Lower lobe of right lung (tissue), 2 donors: ENCODE results near the gene ZNF664. TPM values are rescaled to one million over a fixed set of nuclear protein-coding genes. Genes with fewer than 3 reads are reported as not detected.

Experiments
- ATAC-seq, 2 donors: fragments of 200-7000 bp; cut with Tn5 transposase; one replicate each; pipeline ENCODE4 v1.9.1; 2020 to 2022; ENCODE audit warnings: mild to moderate bottlenecking in 2 of 2, moderate library complexity in 2 of 2
- DNase-seq: peaks from one replicate; pipeline ENCODE4 v3.0.0-alpha.2; 2020
- H3K27ac ChIP-seq: fragments of 200-600 bp; one replicate; pipeline ENCODE4 v1.8.0; 2022
- H3K27me3 ChIP-seq: fragments of 200-600 bp; one replicate; pipeline ENCODE4 v1.8.0; 2022; ENCODE audit warnings: low read depth
- H3K36me3 ChIP-seq: fragments of 200-600 bp; one replicate; pipeline ENCODE4 v1.8.0; 2022; ENCODE audit warnings: mild to moderate bottlenecking
- H3K4me1 ChIP-seq: fragments of 200-600 bp; one replicate; pipeline ENCODE4 v1.8.0; 2022
- H3K4me3 ChIP-seq: fragments of 200-600 bp; one replicate; pipeline ENCODE4 v1.8.0; 2022; ENCODE audit warnings: mild to moderate bottlenecking
- H3K9me3 ChIP-seq: fragments of 200-600 bp; one replicate; pipeline ENCODE4 v1.8.0; 2022
- intact Hi-C: fragments of 100-400 bp; cut with DNase I; formaldehyde crosslinking; loops from one replicate; pipeline ENCODE4 v1.11.0; 2022
- total RNA-seq: library from RNA; stranded (reverse); fragmentation: NEBNext Ultra II Directional; extraction: Animal tissue kit (Norgen Biotek cat#: 25700); gene quantifications from one replicate; pipeline ENCODE4 v1.2.1, GENCODE V29; 2021
- TF ChIP-seq, protein P1 (sequence below): fragments of 200-600 bp; IDR thresholded peaks from one replicate; pipeline ENCODE4 v1.8.0; 2022; ENCODE audit warnings: antibody characterized with exemption, mild to moderate bottlenecking
- donor health status: DM: no; HTN: yes; CAD: no; lungs with severe emphysema.

Gene ZNF664
- total RNA-seq, 1 donor from 2014 or later, result 84.2 TPM

DNA sequence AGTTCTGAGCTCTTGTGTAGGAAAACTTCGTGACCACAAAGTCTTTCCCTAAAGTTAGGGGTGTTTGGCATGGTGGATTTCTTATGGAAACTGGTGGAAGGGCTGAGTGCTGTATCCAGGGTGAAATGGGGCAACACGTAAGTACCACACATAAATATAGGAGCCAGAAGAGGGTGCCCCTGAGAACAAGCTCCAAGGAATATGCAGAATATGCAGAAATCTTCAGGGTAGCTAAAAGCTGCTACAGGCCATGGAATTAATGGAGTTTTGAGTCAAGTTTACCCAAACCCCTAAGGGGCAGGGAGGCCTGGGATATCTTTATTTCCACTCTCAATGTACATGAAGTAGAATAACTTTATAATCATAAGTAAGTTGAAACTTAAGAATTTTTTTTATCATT lies 44.0 kb downstream of the ZNF664 start:
- TF ChIP-seq, protein P1, sequence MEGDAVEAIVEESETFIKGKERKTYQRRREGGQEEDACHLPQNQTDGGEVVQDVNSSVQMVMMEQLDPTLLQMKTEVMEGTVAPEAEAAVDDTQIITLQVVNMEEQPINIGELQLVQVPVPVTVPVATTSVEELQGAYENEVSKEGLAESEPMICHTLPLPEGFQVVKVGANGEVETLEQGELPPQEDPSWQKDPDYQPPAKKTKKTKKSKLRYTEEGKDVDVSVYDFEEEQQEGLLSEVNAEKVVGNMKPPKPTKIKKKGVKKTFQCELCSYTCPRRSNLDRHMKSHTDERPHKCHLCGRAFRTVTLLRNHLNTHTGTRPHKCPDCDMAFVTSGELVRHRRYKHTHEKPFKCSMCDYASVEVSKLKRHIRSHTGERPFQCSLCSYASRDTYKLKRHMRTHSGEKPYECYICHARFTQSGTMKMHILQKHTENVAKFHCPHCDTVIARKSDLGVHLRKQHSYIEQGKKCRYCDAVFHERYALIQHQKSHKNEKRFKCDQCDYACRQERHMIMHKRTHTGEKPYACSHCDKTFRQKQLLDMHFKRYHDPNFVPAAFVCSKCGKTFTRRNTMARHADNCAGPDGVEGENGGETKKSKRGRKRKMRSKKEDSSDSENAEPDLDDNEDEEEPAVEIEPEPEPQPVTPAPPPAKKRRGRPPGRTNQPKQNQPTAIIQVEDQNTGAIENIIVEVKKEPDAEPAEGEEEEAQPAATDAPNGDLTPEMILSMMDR, result no peak
- no peak for DNase-seq
- H3K4me3 ChIP-seq, result no peak overlapping the region

DNA sequence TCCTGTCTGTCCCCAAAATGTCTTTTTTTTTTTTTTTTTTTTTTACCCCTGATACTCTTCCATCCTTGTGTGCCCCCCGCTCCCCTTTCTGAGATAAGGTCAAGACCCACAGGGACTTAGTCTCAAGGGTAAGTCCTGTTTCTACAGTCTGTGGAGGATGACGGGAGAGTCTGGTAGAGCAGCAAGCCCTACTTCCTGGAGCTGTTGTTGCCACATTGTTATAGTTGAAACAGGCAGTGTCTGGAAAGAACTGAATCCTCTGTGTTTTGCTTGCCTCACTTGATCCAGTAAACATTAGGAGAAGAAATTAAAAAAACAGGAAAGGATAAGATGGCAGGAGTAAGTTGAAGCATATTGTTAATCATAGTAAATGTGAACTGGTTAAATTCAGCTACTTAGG lies 45.5 kb downstream of the ZNF664 start:
- Histone ChIP-seq H3K4me3 (no peak overlapping the region), H3K9me3 (no peaks in the 10 kb centered on the region), H3K27ac (no peak overlapping the region), H3K36me3 (peaks cover 21% of the 10 kb centered on the region), H3K27me3 (no peaks in the 10 kb centered on the region), H3K4me1 (peaks cover 7% of the 10 kb centered on the region)
- TF ChIP-seq, protein P1, result no peak
- DNase-seq (no peak), ATAC-seq (no peak)
- intact Hi-C loops, result no loop called here

More for the DNA sequence above, 44.0 kb downstream of the ZNF664 start:
- intact Hi-C loops, result no loop called here
- Histone ChIP-seq H3K27me3 (no peaks in the 10 kb centered on the region), H3K27ac (no peak overlapping the region), H3K36me3 (peaks cover 36% of the 10 kb centered on the region), H3K4me1 (peaks cover 7% of the 10 kb centered on the region), H3K9me3 (no peaks in the 10 kb centered on the region)
- no peak for ATAC-seq

DNA sequence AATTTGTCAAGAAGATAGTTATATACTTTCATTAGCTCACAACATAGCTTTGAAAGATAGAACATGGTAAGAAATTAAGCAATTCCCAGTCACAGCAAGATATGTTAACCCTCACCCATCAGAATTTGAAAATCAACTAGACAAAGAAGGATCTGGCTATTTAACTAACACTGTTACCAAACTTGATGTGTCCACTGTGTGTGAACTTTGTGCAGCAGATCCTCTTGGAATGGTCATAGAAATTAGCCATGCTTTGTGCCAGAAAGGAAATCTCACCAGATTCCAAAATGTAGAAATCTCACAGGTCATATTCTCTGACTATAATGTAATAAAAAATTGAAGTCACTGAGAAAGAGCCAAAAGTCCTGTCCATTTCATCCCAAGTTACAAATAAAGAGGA lies 46.1 kb downstream of the ZNF664 start:
- Histone ChIP-seq H3K36me3 (peaks cover 18% of the 10 kb centered on the region), H3K4me1 (peaks cover 7% of the 10 kb centered on the region), H3K27ac (no peak overlapping the region), H3K9me3 (no peaks in the 10 kb centered on the region), H3K27me3 (no peaks in the 10 kb centered on the region), H3K4me3 (no peak overlapping the region)
- ATAC-seq (no peak), DNase-seq (no peak)
- intact Hi-C loops, result no loop called here
- TF ChIP-seq, protein P1, result no peak

DNA sequence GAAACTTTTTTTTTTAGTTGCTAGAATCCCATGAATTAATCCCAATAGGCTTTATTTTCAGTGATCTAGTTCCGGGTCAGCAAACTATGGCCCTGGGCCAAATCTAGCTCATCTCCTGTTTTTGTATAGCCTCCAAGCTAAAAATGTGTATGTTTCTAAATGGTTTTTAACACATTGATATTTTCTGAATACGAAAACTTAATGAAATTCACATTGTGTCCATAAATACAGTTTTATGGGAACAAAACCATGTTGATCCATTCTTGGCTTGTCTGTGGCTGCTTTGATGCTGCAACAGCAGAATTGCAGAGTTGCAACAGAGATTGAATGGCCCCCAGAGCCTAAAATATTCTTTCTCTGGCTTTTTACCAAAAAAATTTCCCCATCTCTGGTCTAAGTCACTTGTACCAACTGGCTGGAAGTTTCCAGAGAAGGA lies 47.5 kb downstream of the ZNF664 start:
- TF ChIP-seq, protein P1, result no peak
- Histone ChIP-seq H3K27me3 (no peaks in the 10 kb centered on the region), H3K9me3 (no peaks in the 10 kb centered on the region), H3K4me3 (no peak overlapping the region), H3K27ac (no peak overlapping the region), H3K4me1 (peaks cover 7% of the 10 kb centered on the region), H3K36me3 (peaks cover 3% of the 10 kb centered on the region)
- ATAC-seq, result no peak
- intact Hi-C loops, result no loop called here
- DNase-seq, result no peak

DNA sequence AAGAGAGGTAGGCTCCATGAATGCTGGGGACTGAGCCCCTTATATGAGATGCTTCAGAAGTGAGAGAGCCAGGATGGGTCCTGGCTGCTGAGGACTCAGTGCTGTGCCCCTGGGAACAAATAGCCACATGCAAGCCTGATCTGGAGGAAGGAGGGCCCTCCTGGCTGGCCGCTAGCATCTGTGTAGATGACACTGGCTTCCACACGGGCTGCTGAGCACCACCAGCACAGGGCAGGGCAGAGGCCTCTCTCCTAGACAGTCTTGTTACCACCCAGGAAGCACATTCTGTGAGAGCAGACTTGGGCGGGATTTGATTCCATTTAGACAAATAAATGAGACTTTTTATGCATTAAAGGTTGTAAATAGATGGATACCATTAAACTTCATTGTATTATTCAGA lies 48.0 kb downstream of the ZNF664 start:
- H3K27me3 ChIP-seq, result no peaks in the 10 kb centered on the region
- DNase-seq, result no peak
- H3K27ac ChIP-seq, result no peak overlapping the region
- TF ChIP-seq, protein P1, result no peak
- intact Hi-C loops, result no loop called here
- H3K4me1 ChIP-seq, result peaks cover 7% of the 10 kb centered on the region
- no peak for ATAC-seq
- no peak overlapping the region for H3K4me3 ChIP-seq
- no peaks in the 10 kb centered on the region for H3K9me3 ChIP-seq
- no peaks in the 10 kb centered on the region for H3K36me3 ChIP-seq

DNA sequence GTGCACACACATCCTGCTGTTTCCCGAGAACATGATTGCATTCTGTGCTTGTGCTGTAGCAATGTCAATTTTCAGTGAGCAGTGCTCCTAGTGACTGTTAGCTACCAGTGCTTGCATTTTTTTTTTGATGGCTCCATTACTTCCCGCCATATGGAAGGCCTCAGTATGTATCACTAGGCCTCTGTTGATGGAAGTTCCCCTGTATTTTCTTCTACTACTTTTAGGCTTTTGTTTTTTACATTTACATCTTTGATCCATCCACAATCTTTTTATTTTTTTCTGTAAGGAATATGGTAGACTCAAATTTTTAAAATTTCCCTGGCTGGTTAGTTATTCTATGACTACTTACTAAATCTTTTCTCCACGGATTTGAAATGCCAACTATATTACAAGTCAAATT lies 49.1 kb downstream of the ZNF664 start:
- DNase-seq (no peak), ATAC-seq (no peak)
- H3K27ac ChIP-seq, result no peak overlapping the region
- H3K4me3 ChIP-seq, result no peak overlapping the region
- no peaks in the 10 kb centered on the region for H3K36me3 ChIP-seq
- intact Hi-C loops, result no loop called here
- no peaks in the 10 kb centered on the region for H3K27me3 ChIP-seq
- no peaks in the 10 kb centered on the region for H3K9me3 ChIP-seq
- H3K4me1 ChIP-seq, result peaks cover 7% of the 10 kb centered on the region
- TF ChIP-seq, protein P1, result no peak
